ENCODE data around the gene VDR.

DNA sequence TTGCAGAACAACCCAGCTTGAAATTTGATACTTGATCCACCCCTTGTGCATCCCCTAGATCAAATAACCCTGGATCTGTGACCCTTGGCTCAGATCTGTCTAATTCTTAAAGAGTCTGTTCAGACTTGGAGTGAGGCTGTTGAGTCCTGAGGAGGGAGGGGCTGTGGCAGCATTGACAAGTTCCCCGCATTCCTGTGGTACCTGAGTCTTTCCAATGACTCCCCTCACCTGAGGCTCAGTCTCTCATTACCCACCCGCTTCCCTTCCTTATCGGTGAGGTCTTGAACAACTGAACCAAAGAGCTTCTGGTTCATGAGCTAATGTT lies 69.0 kb downstream of the VDR start:
- TF ChIP-seq CTCF (IDR thresholded peaks at IDR 0.05) (no peak), EZH2phosphoT487 (IDR thresholded peaks at IDR 0.05) (no peak)
